Left kidney (tissue), 2 donors: ENCODE data around the gene PTPN18. TPM values are rescaled to one million over a fixed set of nuclear protein-coding genes. Genes with fewer than 3 reads are reported as not detected.

ENCODE experiments used
- DNase-seq: peaks from one replicate; pipeline ENCODE4 v3.0.0-alpha.2; 2013
- polyA plus RNA-seq: library from polyadenylated mRNA; unstranded; fragments of 120-200 nt; gene quantifications from one replicate; pipeline ENCODE4 v1.2.1, GENCODE V29; 2013; ENCODE audit not compliant: insufficient read length

PTPN18 gene
- polyA plus RNA-seq, 1 donor: 41.1 TPM

- no peak for DNase-seq
Observed at GRCh38 chr2:130365075-130365474, 9.2 kb downstream of the PTPN18 start.

GRCh38 chr2:130365963-130366362 is 10.1 kb downstream of the PTPN18 start:
- no peak for DNase-seq

GRCh38 chr2:130366720-130367119 is 10.9 kb downstream of the PTPN18 start:
- DNase-seq: no peak

GRCh38 chr2:130368786-130369185 is 12.9 kb downstream of the PTPN18 start:
- no peak for DNase-seq

- DNase-seq: no peak
Observed at GRCh38 chr2:130369311-130369964, 13.6 kb downstream of the PTPN18 start.

GRCh38 chr2:130369965-130370341 is 14.1 kb downstream of the PTPN18 start:
- no peak for DNase-seq

- DNase-seq: no peak
Observed at GRCh38 chr2:130370490-130370889, 14.6 kb downstream of the PTPN18 start.

- DNase-seq: no peak
Observed at GRCh38 chr2:130371723-130372054, 15.8 kb downstream of the PTPN18 start.

GRCh38 chr2:130372055-130372832 is 16.4 kb downstream of the PTPN18 start:
- peak; percentile 89 for DNase-seq

- no peak for DNase-seq
Observed at GRCh38 chr2:130372833-130373807, 17.3 kb downstream of the PTPN18 start.

GRCh38 chr2:130373808-130374365 is 18.0 kb downstream of the PTPN18 start:
- no peak for DNase-seq

- no peak for DNase-seq
Observed at GRCh38 chr2:130374587-130375290, 18.9 kb downstream of the PTPN18 start.

- DNase-seq: no peak
Observed at GRCh38 chr2:130375291-130376266, 19.7 kb downstream of the PTPN18 start.

GRCh38 chr2:130376433-130377293 is 20.8 kb downstream of the PTPN18 start:
- DNase-seq: no peak

GRCh38 chr2:130377491-130377890 is 21.6 kb downstream of the PTPN18 start:
- no peak for DNase-seq

- no peak for DNase-seq
Observed at GRCh38 chr2:130378206-130378897, 22.5 kb downstream of the PTPN18 start.

GRCh38 chr2:130378898-130379214 is 23.0 kb downstream of the PTPN18 start:
- no peak for DNase-seq

- no peak for DNase-seq
Observed at GRCh38 chr2:130380096-130380934, 24.5 kb downstream of the PTPN18 start.
